Mesodermal cell (in vitro differentiated cells): Measurements from ENCODE around the gene MED6.

ENCODE experiments used
- H3K27ac ChIP-seq: 2 replicates; pipeline ENCODE4 v1.7.0; 2013; ENCODE audit warnings: mild to moderate bottlenecking, low read depth, low read length, moderate library complexity; ENCODE audit not compliant: severe bottlenecking
- H3K36me3 ChIP-seq: 2 replicates; pipeline ENCODE4 v1.7.1; 2013; ENCODE audit warnings: mild to moderate bottlenecking, low read length, moderate library complexity; ENCODE audit not compliant: control insufficient read depth, insufficient read depth
- H3K4me1 ChIP-seq: one replicate; pipeline ENCODE4 v1.7.1; 2013; ENCODE audit warnings: mild to moderate bottlenecking, low read length; ENCODE audit not compliant: insufficient read depth, control insufficient read depth, poor library complexity, severe bottlenecking
- H3K4me3 ChIP-seq: 2 replicates; pipeline ENCODE4 v1.7.0; 2013; ENCODE audit warnings: low read length, control low read depth, mild to moderate bottlenecking; ENCODE audit not compliant: insufficient read depth, poor library complexity, severe bottlenecking; ENCODE audit errors: extremely low read depth
- H3K9me3 ChIP-seq: 2 replicates; pipeline ENCODE4 v1.7.1; 2013; ENCODE audit warnings: mild to moderate bottlenecking, low read length, moderate library complexity; ENCODE audit not compliant: control insufficient read depth
- WGBS, 2 experiments: methylation state at CpG; one replicate each; pipeline ENCODE4 v1.1.5; 2013; ENCODE audit warnings: missing lambda C conversion rate in 2 of 2; ENCODE audit not compliant: insufficient coverage in 2 of 2; 5-methylcytosine and 5-hydroxymethylcytosine counted together

Gene MED6

GRCh38 chr14:70555890-70556289 is 44.6 kb downstream of the MED6 start:
- no peaks in the 10 kb centered on the region for H3K9me3 ChIP-seq
- H3K4me1 ChIP-seq: no peaks in the 10 kb centered on the region
- no peak overlapping the region for H3K4me3 ChIP-seq
- WGBS, 2 experiments: 94 to 97% methylated on average over 12 to 19 of the region's 19 CpGs
- peaks cover 3% of the 10 kb centered on the region for H3K36me3 ChIP-seq
- H3K27ac ChIP-seq: no peak overlapping the region

- Histone ChIP-seq H3K4me1 (no peaks in the 10 kb centered on the region), H3K9me3 (peaks cover 21% of the 10 kb centered on the region), H3K36me3 (no peaks in the 10 kb centered on the region), H3K27ac (no peak overlapping the region), H3K4me3 (no peak overlapping the region)
- WGBS, 2 experiments: 79 to 86% methylated on average over 3 of the region's 5 CpGs
Observed at GRCh38 chr14:70538087-70538486, 62.4 kb downstream of the MED6 start.

- 100% methylated on average over 1 of the region's 1 CpG; no CpG with 5 or more reads in 1 of the 2 experiments for WGBS, 2 experiments
- no peaks in the 10 kb centered on the region for H3K36me3 ChIP-seq
- peaks cover 21% of the 10 kb centered on the region for H3K9me3 ChIP-seq
- H3K27ac ChIP-seq: no peak overlapping the region
- no peak overlapping the region for H3K4me3 ChIP-seq
- no peaks in the 10 kb centered on the region for H3K4me1 ChIP-seq
Observed at GRCh38 chr14:70536830-70537229, 63.6 kb downstream of the MED6 start.

GRCh38 chr14:70534904-70535303 is 65.6 kb downstream of the MED6 start, which contains the start of gene ADAM20:
Gene ADAM20, minus strand, starts transcription at chr14:70535004. Its CDS starts 10,247 bp downstream, at chr14:70524757.
- Histone ChIP-seq H3K36me3 (no peaks in the 10 kb centered on the region), H3K9me3 (peaks cover 21% of the 10 kb centered on the region), H3K27ac (no peak within 1 kb of the TSS), H3K4me3 (no peak within 1 kb of the TSS), H3K4me1 (no peaks in the 10 kb centered on the region)
